GM10248 (cell line): ENCODE results near the gene NKG7.

ENCODE experiments used
- CTCF ChIA-PET: fragments of 300-600 bp; sonication (Branson Sonifier 250); formaldehyde crosslinking; extraction: SDS; loops from one replicate; lab custom pipeline; 2021; ENCODE audit warnings: antibody characterized with exemption; lab: Yijun Ruan, JAX
- POLR2A ChIA-PET: fragments of 350-650 bp; sonication (Branson Sonifier 250); formaldehyde crosslinking; extraction: SDS; loops from one replicate; lab custom pipeline; 2020; ENCODE audit warnings: antibody characterized with exemption; lab: Yijun Ruan, JAX
- DNase-seq: peaks from one replicate; pipeline ENCODE4 v3.0.0; 2012; ENCODE audit errors: extremely low spot score
- CTCF ChIP-seq: IDR thresholded peaks from 2 replicates; pipeline ENCODE4 v1.5.1; 2012; ENCODE audit warnings: mild to moderate bottlenecking, low read depth; ENCODE audit errors: extremely low read depth, missing control alignments, control extremely low read depth

The NKG7 gene

GRCh38 chr19:51339687-51340656, 32.5 kb downstream of the NKG7 start:
- TF ChIP-seq CTCF, result peak; percentile 46
- CTCF ChIA-PET, result interaction anchor here (0.6 to 2.8 kb wide), 26 partner anchors 9 to 321 kb away, joined by 3 to 11 read pairs (median 4); partner anchors contain the start of genes ETFB and SIGLEC10
- POLR2A ChIA-PET, result interaction anchor here (0.6 to 0.7 kb wide), 3 partner anchors 28 to 78 kb away, joined by 5 to 10 read pairs (median 7); partner anchors contain the start of gene SIGLEC10
- peak; percentile 100 for DNase-seq

- ChIA-PET CTCF (interaction anchor here (0.7 to 2.0 kb wide), 19 partner anchors 8 to 322 kb away, joined by 3 to 10 read pairs (median 5); partner anchors contain the start of genes ETFB and SIGLEC10), POLR2A (interaction anchor here (0.6 to 0.7 kb wide), 3 partner anchors 28 to 79 kb away, joined by 5 to 10 read pairs (median 7); partner anchors contain the start of gene SIGLEC10)
- TF ChIP-seq CTCF, result no peak
- DNase-seq, result no peak
These were observed 33.2 kb downstream of the NKG7 start for GRCh38 chr19:51339313-51339686.

- ChIA-PET POLR2A (no interaction called here), CTCF (interaction anchor here (0.7 to 2.0 kb wide), 25 partner anchors 8 to 323 kb away, joined by 3 to 15 read pairs (median 4); partner anchors contain the start of genes ETFB and SIGLEC10)
- peak; percentile 93 for DNase-seq
- TF ChIP-seq CTCF, result peak; percentile 87
These were observed 33.7 kb downstream of the NKG7 start for GRCh38 chr19:51338563-51339312.

DNA sequence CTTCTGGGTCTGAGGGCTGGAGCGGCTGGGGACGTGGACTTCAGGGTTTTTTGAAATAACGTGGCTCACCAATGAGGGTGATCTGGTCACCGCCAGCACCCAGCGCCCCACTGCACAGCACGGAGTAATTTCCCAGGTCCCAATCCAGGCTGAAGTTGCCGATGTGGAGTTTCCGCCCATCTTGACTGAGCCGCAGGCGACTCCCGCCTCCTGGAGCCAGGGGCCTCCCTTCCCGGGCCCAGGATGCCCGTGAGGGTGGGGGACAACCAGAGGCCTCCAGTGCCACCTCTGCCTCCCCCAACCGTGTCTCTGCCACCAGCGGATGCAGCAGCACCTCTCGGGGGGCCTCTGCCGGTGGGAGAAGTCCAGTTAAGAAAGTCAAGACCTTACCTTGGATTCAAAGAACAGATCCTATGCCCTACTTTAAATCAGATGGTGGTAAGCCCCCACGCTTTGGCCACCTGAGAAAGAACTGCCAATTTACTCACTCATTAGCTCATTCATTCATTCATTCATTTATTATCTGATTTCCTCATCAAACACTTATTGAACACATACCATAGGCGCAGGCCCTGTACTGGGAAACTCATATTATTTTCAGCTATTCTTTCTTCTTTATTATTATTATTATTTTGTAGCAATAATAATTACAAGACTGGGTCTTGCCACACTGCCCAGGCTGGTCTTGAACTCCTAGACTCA, 34.4 kb downstream of the NKG7 start:
- no peak for TF ChIP-seq CTCF
- POLR2A ChIA-PET, result no interaction called here
- DNase-seq, result no peak
- CTCF ChIA-PET, result interaction anchor here (0.6 to 2.0 kb wide), 11 partner anchors 21 to 323 kb away, joined by 3 to 15 read pairs (median 4); partner anchors contain the start of gene ETFB

GRCh38 chr19:51337141-51337860, 35.2 kb downstream of the NKG7 start:
- DNase-seq, result no peak
- CTCF ChIA-PET, result interaction anchor here (0.6 to 1.1 kb wide), 6 partner anchors 22 to 321 kb away, joined by 3 to 15 read pairs (median 4); partner anchors contain the start of gene ETFB
- POLR2A ChIA-PET, result no interaction called here
- no peak for TF ChIP-seq CTCF
